Measurements from ENCODE around the gene TDRD9. TPM values are rescaled to one million over a fixed set of nuclear protein-coding genes. Genes with fewer than 3 reads are reported as not detected.

Gene TDRD9
- total RNA-seq, 1 donor from 2014 or later: 1.2 TPM

- DNase-seq: no peak
Measured at GRCh38 chr14:104034976-104035699, 106.9 kb downstream of the TDRD9 start.

GRCh38 chr14:104036212-104036611 is 108.0 kb downstream of the TDRD9 start:
- DNase-seq: no peak

GRCh38 chr14:104037074-104037473 is 108.8 kb downstream of the TDRD9 start:
- DNase-seq: no peak

GRCh38 chr14:104037903-104038302 is 109.6 kb downstream of the TDRD9 start:
- DNase-seq: no peak

GRCh38 chr14:104039214-104039613 is 111.0 kb downstream of the TDRD9 start:
- no peak for DNase-seq

GRCh38 chr14:104040539-104040938 is 112.3 kb downstream of the TDRD9 start:
- DNase-seq: no peak

- no peak for DNase-seq
Measured at GRCh38 chr14:104041430-104042104, 113.3 kb downstream of the TDRD9 start.

GRCh38 chr14:104044016-104044415 is 115.8 kb downstream of the TDRD9 start:
- DNase-seq: no peak

GRCh38 chr14:104047761-104048160 is 119.5 kb downstream of the TDRD9 start:
- DNase-seq: no peak

- no peak for DNase-seq
Measured at GRCh38 chr14:104048758-104049507, 120.7 kb downstream of the TDRD9 start.

GRCh38 chr14:104049576-104050240 is 121.5 kb downstream of the TDRD9 start:
- no peak for DNase-seq

GRCh38 chr14:104051092-104051813 is 123.0 kb downstream of the TDRD9 start:
- no peak for DNase-seq

GRCh38 chr14:104054222-104054905 is 126.1 kb downstream of the TDRD9 start:
- DNase-seq: no peak

GRCh38 chr14:104062281-104062680 is 134.0 kb downstream of the TDRD9 start:
- DNase-seq: no peak

GRCh38 chr14:104064003-104064402 is 135.7 kb downstream of the TDRD9 start:
- DNase-seq: no peak

- no peak for DNase-seq
Measured at GRCh38 chr14:104066279-104066678, 138.0 kb downstream of the TDRD9 start.

GRCh38 chr14:104066719-104067295 is 138.6 kb downstream of the TDRD9 start:
- DNase-seq: no peak

GRCh38 chr14:104069541-104069940 is 141.3 kb downstream of the TDRD9 start:
- no peak for DNase-seq

- DNase-seq: no peak
Measured at GRCh38 chr14:104072586-104072985, 144.3 kb downstream of the TDRD9 start.

GRCh38 chr14:104073764-104074163 is 145.5 kb downstream of the TDRD9 start:
- no peak for DNase-seq

Measured in occipital lobe (tissue), 2 donors.